ENCODE data around the gene ADAM12.

The ADAM12 gene

GRCh38 chr10:126073606-126074005, 314.7 kb downstream of the ADAM12 start (continued):
- TF ChIP-seq, protein P1, sequence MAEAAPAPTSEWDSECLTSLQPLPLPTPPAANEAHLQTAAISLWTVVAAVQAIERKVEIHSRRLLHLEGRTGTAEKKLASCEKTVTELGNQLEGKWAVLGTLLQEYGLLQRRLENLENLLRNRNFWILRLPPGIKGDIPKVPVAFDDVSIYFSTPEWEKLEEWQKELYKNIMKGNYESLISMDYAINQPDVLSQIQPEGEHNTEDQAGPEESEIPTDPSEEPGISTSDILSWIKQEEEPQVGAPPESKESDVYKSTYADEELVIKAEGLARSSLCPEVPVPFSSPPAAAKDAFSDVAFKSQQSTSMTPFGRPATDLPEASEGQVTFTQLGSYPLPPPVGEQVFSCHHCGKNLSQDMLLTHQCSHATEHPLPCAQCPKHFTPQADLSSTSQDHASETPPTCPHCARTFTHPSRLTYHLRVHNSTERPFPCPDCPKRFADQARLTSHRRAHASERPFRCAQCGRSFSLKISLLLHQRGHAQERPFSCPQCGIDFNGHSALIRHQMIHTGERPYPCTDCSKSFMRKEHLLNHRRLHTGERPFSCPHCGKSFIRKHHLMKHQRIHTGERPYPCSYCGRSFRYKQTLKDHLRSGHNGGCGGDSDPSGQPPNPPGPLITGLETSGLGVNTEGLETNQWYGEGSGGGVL (tag by site-specific recombination; IDR thresholded peaks at IDR 0.05), result no peak
- TF ChIP-seq ZNF555 (tag by site-specific recombination; conservative IDR thresholded peaks at IDR 0.05) (no peak), ZNF26 (tag by site-specific recombination; IDR thresholded peaks at IDR 0.05) (no peak), OVOL3 (tag by site-specific recombination; IDR thresholded peaks at IDR 0.05) (no peak), ZNF211 (tag by site-specific recombination; IDR thresholded peaks at IDR 0.05; ENCODE audit: low read depth) (no peak)

DNA sequence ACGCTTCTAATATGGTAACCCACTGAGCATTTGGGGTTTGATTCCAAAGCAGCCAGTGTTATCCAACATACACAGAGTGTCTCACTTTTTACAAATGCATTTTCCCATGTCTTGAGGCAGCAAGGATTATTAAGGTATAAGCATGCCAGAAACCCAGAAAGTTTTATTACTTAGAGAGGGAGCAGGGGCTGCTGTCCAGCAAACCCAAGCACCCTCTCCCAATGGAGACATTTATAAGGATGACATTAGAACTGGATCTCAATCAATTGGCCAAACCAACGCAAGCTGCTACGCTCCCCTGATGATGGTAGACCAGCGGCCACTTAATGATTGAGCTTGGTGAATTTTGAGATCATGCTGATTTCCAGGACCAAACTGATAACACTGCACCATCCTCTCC, 315.7 kb downstream of the ADAM12 start:
- no peaks in the 10 kb centered on the region for H3K4me1 ChIP-seq (ENCODE audit: control insufficient read depth, insufficient read depth, low read length)
- H3K27ac ChIP-seq (ENCODE audit: extremely low read depth, low read depth, low read length), result no peak overlapping the region
- ChIA-PET CTCF (no interaction called here), POLR2A (no interaction called here)
- TF ChIP-seq KLF9 (tag by site-specific recombination; IDR thresholded peaks at IDR 0.05; ENCODE audit: low read depth), result no peak
- peak; percentile 49; the same call in 1 of the 2 replicates for TF ChIP-seq REST (tag by site-specific recombination; IDR thresholded peaks at IDR 0.05)
- no peak overlapping the region for H3K4me3 ChIP-seq (ENCODE audit: low read depth, low read length)
- no peaks in the 10 kb centered on the region for H3K36me3 ChIP-seq (ENCODE audit: control insufficient read depth in 2 of 2, insufficient read depth in 1 of 2, low read length in 2 of 2)
- H3K9me3 ChIP-seq (ENCODE audit: control insufficient read depth, insufficient read depth, low read depth, low read length), result no peaks in the 10 kb centered on the region

DNA sequence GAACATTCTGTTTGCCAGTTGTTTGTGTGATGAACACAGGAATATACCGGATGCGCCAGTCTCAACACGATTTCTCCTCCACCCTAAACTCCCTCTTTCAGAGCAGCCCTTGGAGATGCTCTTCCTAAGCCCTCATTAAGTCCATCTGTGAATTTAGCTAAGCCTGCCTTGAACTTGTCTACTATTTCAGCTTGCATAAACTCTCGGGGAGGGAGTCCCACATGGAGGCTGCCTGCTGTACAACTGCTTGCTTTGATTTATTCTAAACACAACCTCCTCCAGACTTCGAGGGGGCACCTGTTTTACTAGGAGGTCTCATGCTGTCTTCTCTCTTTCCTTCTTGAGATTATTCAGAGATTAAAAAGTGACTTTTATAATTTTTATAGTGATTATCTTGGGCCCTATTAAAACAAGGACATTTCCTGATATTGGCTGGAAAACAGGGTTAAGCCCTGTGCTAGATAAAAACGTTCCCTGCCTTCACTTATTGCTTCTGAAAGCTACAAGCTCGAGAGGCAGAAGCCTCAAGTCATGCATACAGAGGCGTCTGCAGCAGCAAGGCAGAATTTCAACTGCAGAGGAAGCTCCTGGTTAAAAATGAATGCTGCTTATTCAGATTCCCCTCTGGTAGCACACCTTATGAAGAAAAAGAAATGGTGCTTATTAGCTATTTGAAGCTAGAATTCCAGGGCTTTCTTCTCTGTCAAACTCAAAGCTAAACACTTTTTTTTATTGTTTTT, 317.6 kb downstream of the ADAM12 start:
- no peak for TF ChIP-seq ZNF138 (tag by site-specific recombination; IDR thresholded peaks at IDR 0.05; ENCODE audit: borderline replicate concordance)
- TF ChIP-seq, protein P2, sequence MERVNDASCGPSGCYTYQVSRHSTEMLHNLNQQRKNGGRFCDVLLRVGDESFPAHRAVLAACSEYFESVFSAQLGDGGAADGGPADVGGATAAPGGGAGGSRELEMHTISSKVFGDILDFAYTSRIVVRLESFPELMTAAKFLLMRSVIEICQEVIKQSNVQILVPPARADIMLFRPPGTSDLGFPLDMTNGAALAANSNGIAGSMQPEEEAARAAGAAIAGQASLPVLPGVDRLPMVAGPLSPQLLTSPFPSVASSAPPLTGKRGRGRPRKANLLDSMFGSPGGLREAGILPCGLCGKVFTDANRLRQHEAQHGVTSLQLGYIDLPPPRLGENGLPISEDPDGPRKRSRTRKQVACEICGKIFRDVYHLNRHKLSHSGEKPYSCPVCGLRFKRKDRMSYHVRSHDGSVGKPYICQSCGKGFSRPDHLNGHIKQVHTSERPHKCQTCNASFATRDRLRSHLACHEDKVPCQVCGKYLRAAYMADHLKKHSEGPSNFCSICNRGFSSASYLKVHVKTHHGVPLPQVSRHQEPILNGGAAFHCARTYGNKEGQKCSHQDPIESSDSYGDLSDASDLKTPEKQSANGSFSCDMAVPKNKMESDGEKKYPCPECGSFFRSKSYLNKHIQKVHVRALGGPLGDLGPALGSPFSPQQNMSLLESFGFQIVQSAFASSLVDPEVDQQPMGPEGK (tag by site-specific recombination; IDR thresholded peaks at IDR 0.05), result no peak
- TF ChIP-seq, protein P3, sequence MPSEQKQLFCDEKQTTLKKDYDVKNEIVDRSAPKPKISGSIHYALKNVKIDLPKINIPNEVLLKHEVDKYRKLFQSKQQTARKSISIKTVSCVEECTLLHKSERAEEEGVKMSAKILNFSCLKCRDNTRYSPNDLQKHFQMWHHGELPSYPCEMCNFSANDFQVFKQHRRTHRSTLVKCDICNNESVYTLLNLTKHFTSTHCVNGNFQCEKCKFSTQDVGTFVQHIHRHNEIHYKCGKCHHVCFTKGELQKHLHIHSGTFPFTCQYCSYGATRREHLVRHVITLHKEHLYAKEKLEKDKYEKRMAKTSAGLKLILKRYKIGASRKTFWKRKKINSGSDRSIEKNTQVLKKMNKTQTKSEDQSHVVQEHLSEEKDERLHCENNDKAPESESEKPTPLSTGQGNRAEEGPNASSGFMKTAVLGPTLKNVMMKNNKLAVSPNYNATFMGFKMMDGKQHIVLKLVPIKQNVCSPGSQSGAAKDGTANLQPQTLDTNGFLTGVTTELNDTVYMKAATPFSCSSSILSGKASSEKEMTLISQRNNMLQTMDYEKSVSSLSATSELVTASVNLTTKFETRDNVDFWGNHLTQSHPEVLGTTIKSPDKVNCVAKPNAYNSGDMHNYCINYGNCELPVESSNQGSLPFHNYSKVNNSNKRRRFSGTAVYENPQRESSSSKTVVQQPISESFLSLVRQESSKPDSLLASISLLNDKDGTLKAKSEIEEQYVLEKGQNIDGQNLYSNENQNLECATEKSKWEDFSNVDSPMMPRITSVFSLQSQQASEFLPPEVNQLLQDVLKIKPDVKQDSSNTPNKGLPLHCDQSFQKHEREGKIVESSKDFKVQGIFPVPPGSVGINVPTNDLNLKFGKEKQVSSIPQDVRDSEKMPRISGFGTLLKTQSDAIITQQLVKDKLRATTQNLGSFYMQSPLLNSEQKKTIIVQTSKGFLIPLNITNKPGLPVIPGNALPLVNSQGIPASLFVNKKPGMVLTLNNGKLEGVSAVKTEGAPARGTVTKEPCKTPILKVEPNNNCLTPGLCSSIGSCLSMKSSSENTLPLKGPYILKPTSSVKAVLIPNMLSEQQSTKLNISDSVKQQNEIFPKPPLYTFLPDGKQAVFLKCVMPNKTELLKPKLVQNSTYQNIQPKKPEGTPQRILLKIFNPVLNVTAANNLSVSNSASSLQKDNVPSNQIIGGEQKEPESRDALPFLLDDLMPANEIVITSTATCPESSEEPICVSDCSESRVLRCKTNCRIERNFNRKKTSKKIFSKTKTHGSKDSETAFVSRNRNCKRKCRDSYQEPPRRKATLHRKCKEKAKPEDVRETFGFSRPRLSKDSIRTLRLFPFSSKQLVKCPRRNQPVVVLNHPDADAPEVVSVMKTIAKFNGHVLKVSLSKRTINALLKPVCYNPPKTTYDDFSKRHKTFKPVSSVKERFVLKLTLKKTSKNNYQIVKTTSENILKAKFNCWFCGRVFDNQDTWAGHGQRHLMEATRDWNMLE (tag by site-specific recombination; conservative IDR thresholded peaks at IDR 0.05; ENCODE audit: low read depth), result no peak
- ChIA-PET POLR2A (interaction anchor here (0.6 kb wide), 1 partner anchor 24 kb away, joined by 4 read pairs; no protein-coding TSS in a partner anchor), CTCF (interaction anchor here (0.6 kb wide), 2 partner anchors 83 to 186 kb away, joined by 3 read pairs; no protein-coding TSS in a partner anchor)
- no peak overlapping the region for H3K27ac ChIP-seq (ENCODE audit: extremely low read depth, low read depth, low read length)
- H3K36me3 ChIP-seq (ENCODE audit: control insufficient read depth in 2 of 2, insufficient read depth in 1 of 2, low read length in 2 of 2), result no peaks in the 10 kb centered on the region
- no peak overlapping the region for H3K4me3 ChIP-seq (ENCODE audit: low read depth, low read length)
- no peaks in the 10 kb centered on the region for H3K9me3 ChIP-seq (ENCODE audit: control insufficient read depth, insufficient read depth, low read depth, low read length)
- H3K4me1 ChIP-seq (ENCODE audit: control insufficient read depth, insufficient read depth, low read length), result no peaks in the 10 kb centered on the region
